GM18520 (cell line): ENCODE results near the gene SMARCB1.

Experiments
- ATAC-seq: cut with Tn5 transposase; IDR thresholded peaks from one replicate; pipeline ENCODE4 v1.9.1; 2021; ENCODE audit not compliant: unreplicated experiment

Gene SMARCB1

DNA sequence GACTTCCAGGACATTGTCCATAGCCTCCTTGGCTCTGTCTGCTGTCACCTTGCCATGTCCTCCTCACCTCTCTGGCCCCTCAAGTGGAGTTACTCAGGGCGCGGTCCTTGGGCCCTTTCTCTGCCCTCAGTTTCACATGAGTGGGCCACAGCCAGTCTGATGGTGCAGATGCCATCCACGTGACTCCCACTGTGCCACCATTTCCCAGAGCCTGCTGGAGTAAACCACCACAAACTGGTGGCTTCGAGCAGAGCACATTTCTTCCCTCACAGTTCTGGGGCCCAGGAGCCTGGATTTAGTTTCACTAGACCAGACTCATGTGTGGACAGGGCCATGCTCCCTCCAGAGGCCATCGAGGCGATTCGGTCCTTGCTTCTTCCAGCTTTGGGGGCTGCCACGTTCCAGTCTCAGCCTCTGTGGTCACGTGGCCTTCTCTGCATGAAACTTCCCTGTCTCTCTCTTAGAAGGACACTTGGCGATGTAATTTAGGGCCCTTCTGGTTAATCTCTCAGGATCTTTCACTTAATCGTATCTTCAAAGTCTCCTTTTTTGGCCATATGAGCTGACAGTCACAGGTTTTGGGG is 14.6 kb downstream of the SMARCB1 start:
- ATAC-seq: no peak

DNA sequence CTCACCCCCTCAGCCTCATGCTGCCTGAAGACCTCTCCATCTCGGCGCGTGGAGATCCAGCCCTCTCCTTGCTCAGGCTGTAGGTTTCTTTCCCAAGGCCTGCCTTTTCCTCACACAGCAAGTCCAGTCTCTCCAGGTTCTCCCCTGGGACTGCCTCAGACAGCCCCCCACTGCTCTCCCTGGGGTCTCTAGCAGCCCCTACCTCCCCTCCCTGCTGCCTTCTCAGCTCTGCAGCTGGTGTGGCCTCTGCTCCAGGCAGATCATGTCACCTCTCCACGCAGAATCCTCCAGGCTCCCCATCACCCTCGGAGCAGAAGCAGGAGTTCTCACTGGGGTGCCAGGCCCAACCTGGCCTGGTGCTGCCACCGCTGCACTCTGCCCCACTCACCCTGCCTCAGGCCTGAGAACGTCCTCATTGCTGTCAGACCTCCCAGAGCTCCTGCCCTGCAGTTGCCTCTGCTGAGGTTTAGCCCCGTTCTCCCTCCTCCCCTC is 15.2 kb downstream of the SMARCB1 start:
- no peak for ATAC-seq

- no peak for ATAC-seq
Measured at GRCh38 chr22:23803001-23803819, 16.4 kb downstream of the SMARCB1 start.

- no peak for ATAC-seq
Measured at GRCh38 chr22:23804781-23805291, 18.1 kb downstream of the SMARCB1 start.

DNA sequence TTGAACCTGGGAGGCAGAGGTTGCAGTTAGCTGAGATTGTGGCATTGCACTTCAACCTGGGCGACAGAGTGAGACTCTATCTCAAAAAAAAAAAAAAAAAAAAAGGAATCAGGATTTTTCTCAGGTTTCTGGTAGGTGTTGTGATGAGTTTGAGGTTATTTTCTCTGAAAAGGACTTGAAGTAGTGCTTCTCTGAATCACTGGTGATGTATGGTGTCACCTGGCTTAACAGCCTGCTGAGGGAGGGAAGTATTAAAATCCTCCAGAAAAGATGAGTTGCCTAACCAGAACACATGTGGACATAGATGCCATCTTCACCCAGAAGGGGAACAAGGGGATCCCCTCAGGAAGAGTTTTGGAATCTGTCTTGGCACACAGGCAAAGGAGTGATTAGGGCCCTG is 20.1 kb downstream of the SMARCB1 start:
- ATAC-seq: no peak

- ATAC-seq: no peak
Measured at GRCh38 chr22:23812378-23812777, 25.6 kb downstream of the SMARCB1 start.

DNA sequence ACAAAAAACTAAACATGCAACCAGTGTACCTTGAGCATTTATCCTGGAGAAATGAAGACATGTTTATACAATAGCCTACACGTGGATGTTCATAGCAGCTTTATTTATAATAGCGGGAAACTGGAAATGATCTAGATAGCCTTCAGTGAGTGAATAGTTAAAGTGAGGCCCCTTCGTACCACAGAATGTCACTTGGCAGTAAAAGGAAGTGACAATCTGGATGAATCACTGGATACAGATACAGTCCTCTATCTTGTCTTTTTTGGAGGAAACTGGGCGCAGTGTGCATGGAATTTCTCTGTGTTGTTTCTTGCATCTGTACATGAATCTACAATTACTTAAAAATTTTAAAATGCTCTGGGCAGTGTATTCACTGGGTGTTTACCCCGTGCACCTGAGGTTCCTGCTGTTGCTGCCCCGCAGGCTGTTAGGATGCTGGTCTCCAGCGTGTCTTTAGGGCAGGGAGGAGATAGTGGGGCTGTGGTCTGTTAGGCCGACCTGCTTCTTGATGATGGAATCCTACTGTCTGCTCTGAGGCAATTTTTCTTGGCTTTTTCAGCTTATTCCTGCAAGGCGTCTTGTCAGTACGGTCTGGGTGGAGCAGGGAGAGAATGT is 28.9 kb downstream of the SMARCB1 start:
- ATAC-seq: no peak

- ATAC-seq: no peak
Measured at GRCh38 chr22:23816156-23816976, 29.6 kb downstream of the SMARCB1 start.

GRCh38 chr22:23817146-23817545 is 30.4 kb downstream of the SMARCB1 start:
- no peak for ATAC-seq

DNA sequence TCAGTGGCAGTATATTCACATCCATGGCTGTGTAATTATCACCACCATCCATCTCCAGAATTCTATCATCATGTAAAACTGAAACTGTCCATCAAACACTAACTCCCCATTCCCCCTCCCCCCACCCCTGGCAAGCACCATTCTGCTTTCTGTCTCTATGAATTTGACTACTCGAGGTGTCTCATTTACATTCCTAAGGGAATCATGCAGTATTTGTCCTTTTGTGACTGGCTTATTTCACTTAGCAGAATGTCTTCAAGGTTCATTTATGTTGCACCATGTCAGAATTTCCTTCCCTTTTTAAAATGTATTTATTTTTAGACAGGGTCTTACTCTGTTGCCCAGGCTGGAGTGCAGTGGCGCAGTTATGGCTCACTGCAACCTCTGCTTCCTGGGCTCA is 31.8 kb downstream of the SMARCB1 start:
- no peak for ATAC-seq

- ATAC-seq: no peak
Measured at GRCh38 chr22:23820748-23821211, 34.0 kb downstream of the SMARCB1 start.

- ATAC-seq: no peak
Measured at GRCh38 chr22:23822101-23822671, 35.4 kb downstream of the SMARCB1 start.

GRCh38 chr22:23823331-23823791 is 36.6 kb downstream of the SMARCB1 start:
- no peak for ATAC-seq

DNA sequence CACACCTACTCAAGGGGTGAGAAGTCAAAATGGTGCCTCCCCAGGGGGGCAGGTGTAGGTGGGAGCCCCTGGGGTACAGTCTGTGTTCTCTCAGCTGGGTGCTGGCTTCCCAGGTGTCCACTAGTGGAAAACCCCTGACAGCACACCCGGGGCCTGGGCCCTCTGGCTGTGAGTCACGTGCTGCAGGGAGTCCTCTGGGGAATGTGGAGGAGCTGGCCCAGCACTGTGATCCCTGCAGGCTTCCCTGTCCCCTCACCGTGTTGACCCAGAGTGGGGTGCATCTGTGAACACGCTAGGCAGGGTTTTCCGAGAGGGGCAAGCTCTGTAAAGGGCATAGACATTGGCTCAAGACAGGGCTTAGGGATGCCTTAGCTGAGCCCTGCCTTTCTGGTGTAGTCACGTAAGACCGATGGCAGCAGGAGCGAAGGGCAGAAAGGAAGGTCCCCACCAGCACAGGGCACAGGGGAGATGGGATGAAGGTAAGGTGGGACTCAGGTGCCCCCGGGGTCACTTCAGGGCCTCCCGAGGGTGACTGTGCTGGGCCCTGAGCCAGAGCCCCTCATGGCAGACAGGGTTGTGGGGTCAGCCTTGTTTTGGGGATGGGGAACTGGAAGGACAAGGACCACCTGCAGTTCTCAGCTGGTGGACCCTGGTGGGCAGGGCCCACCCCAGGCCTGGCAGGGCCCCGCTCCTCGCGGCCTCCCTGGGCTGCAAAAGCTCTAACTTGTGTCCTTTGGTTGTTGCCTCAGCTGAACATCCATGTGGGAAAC is 37.9 kb downstream of the SMARCB1 start:
- no peak for ATAC-seq

DNA sequence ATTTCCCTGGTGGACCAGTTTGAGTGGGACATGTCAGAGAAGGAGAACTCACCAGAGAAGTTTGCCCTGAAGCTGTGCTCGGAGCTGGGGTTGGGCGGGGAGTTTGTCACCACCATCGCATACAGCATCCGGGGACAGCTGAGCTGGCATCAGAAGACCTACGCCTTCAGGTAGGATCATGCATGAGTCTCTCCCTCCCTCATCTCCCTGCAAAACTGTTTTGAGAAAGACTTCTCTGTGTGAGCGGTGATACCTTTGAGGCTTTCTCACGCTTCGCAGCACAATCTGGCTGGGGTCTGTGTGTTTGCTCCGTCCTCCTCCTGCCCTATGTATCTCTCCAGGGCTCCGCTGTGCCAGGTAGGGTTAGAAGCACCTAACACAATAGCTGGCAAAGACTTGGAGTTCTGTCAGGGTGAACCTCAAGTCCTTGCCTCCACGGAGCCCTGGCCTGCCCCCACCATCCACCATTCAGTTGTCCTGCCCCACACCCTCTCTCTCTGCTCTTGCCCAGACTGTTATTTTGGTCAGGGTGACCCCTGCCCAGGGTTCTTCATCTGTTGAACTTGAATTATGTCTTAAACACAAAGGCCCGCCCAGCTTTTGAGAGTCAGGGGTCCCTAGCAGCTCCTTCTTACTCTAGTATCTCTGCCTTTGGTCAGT is 38.6 kb downstream of the SMARCB1 start:
- ATAC-seq: no peak

- no peak for ATAC-seq
Measured at GRCh38 chr22:23826510-23827350, 40.0 kb downstream of the SMARCB1 start.

GRCh38 chr22:23827351-23827995 is 40.7 kb downstream of the SMARCB1 start:
- no peak for ATAC-seq
